SH-SY5Y (cell line): ENCODE results near the gene MEMO1.

ENCODE experiments used
- GATA2 ChIP-seq: IDR thresholded peaks from 2 replicates; pipeline ENCODE4 v1.6.1; 2011; ENCODE audit warnings: mild to moderate bottlenecking, low read depth, low read length
- GATA3 ChIP-seq: IDR thresholded peaks from 2 replicates; pipeline ENCODE4 v1.6.1; 2011; ENCODE audit warnings: low read depth, mild to moderate bottlenecking, low read length, moderate library complexity

Gene MEMO1

DNA sequence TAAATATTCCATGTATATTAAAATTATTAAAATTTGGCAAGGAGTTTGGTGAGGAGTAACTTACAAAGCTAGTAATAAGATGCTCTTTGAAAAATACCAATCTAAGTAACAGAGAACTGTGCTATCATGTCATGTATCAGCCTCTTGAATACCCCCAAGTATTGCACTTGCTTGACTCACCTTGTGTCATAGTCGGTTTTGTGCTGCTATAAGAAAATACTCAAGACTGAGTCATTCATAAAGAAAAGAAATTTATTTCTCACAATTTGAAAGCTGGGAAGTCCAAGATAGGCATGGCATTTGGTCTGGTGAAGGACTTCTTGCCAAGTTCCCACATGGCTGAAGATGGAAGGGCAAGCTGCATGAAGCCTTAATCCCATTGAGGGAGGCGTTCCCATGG lies 179.2 kb downstream of the MEMO1 start:
- TF ChIP-seq GATA3 = no peak
- no peak for TF ChIP-seq GATA2

DNA sequence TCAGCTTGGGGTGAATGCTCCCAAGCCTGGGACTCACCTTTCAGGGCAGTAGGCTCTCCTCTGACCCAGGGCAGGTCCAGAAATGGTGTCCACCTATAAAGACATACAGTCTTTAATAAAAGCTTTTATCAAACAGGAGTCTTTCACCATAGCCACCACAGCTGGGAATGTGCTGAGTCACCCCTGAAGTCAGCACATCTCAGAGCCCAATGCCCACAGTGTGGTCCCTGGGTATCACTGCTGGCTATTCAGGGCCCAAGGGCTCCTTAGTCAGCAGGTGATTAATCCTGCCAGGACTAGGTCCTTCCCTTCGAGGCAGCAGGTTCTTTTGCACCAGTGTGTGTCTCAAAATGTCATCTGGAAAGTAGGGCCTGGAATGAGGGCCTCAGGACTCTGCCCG lies 181.9 kb downstream of the MEMO1 start:
- TF ChIP-seq GATA2 = no peak
- no peak for TF ChIP-seq GATA3

DNA sequence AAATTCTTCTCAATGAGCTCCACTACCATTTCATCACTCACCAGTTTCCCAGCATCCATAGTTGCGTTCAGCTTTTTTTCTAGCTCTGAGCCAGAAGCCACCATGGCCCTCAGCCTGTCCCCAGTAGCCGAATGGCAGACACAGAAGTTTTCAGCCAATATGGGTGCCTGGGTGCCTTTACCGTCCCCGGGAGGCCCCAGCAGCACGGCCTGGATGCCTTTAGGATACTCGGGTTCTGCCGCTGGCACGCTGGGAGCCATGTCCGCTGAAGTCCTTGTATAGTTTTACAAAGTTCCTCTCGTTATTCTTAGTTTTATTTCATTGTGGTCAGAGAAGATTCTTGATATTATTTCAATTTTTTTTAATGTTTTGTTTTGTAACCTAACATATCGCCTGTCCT lies 187.2 kb downstream of the MEMO1 start:
- TF ChIP-seq GATA2 = no peak
- no peak for TF ChIP-seq GATA3

DNA sequence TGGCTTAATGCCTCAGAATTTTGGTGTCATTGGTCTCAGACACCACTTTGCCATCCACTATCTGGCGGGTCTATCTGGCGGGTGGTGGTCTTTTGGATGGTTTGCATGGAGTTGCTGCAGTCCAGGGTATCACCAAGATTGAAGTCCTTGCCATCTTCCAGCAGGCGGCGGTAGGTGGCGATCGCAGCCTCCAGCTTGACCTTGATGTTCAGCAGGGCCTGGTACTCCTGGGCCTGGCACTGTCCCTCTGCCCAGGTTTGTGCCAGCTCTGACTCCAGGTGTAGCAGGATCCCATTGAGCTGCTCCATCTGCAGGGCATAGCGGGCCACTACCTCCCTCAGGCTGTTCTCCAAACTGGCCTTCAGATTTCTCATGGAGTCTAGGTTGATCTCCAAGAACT lies 188.2 kb downstream of the MEMO1 start:
- TF ChIP-seq GATA3 (no peak), GATA2 (no peak)
